Measurements from ENCODE around the gene PSMA6. TPM values are rescaled to one million over a fixed set of nuclear protein-coding genes. Genes with fewer than 3 reads are reported as not detected.
"Not testable (repeated sequence)": the region's sequence is repeated elsewhere in the genome, so short reads cannot be mapped to it uniquely, and the experiment has no call there.

Gene PSMA6
- total RNA-seq, 2 donors from 2014 or later, result 39.6 to 43.1 TPM

GRCh38 chr14:35344107-35344807 lies 52.1 kb downstream of the PSMA6 start:
- peaks cover 33% of the 10 kb centered on the region for H3K4me1 ChIP-seq
- WGBS, 2 donors, result 75 to 77% methylated on average over 13 to 15 of the region's 15 CpGs
- no peak overlapping the region for H3K27ac ChIP-seq
- no peak overlapping the region for H3K4me3 ChIP-seq
- no peaks in the 10 kb centered on the region for H3K9me3 ChIP-seq
- DNase-seq (no peak), ATAC-seq (no peak)
- intact Hi-C loops (cut with DNase I), result no loop called here
- TF ChIP-seq CTCF (IDR thresholded peaks at IDR 0.05) (no peak), POLR2A (IDR thresholded peaks at IDR 0.05) (no peak)
- H3K27me3 ChIP-seq, result no peaks in the 10 kb centered on the region
- no peaks in the 10 kb centered on the region for H3K36me3 ChIP-seq (replicated peaks in 1 of 2; ENCODE audit: insufficient read depth in 1 of 2, low read depth in 2 of 2)

- Histone ChIP-seq H3K4me3 (no peak overlapping the region), H3K36me3 (replicated peaks in 1 of 2; ENCODE audit: insufficient read depth in 1 of 2, low read depth in 2 of 2) (no peaks in the 10 kb centered on the region), H3K27me3 (no peaks in the 10 kb centered on the region), H3K4me1 (peaks cover 12% of the 10 kb centered on the region), H3K9me3 (no peaks in the 10 kb centered on the region), H3K27ac (no peak overlapping the region)
- DNase-seq, result no peak
- no peak for ATAC-seq
- intact Hi-C loops (cut with DNase I), result no loop called here
- TF ChIP-seq CTCF (IDR thresholded peaks at IDR 0.05) (no peak), POLR2A (IDR thresholded peaks at IDR 0.05) (no peak)
- WGBS, 2 donors, result 88 to 89% methylated on average over 11 of the region's 11 CpGs
Observed at GRCh38 chr14:35346738-35347322, 54.6 kb downstream of the PSMA6 start.

- Histone ChIP-seq H3K9me3 (no peaks in the 10 kb centered on the region), H3K27ac (no peak overlapping the region), H3K4me1 (peaks cover 6% of the 10 kb centered on the region), H3K36me3 (replicated peaks in 1 of 2; ENCODE audit: insufficient read depth in 1 of 2, low read depth in 2 of 2) (no peaks in the 10 kb centered on the region), H3K4me3 (no peak overlapping the region), H3K27me3 (no peaks in the 10 kb centered on the region)
- WGBS, 2 donors, result 56 to 59% methylated on average over 7 to 13 of the region's 13 CpGs
- peak in 1 of 4 donors; percentile 51 for DNase-seq
- TF ChIP-seq CTCF (IDR thresholded peaks at IDR 0.05), result no peak
- TF ChIP-seq POLR2A (IDR thresholded peaks at IDR 0.05), result no peak
- no peak for ATAC-seq
- intact Hi-C loops (cut with DNase I), result no loop called here
Observed at GRCh38 chr14:35347323-35348043, 55.3 kb downstream of the PSMA6 start.

- 22 to 43% methylated on average over 6 of the region's 6 CpGs for WGBS, 2 donors
- H3K36me3 ChIP-seq (replicated peaks in 1 of 2; ENCODE audit: insufficient read depth in 1 of 2, low read depth in 2 of 2); H3K4me3 ChIP-seq; ATAC-seq; H3K27me3 ChIP-seq; H3K27ac ChIP-seq; intact Hi-C loops (cut with DNase I); H3K4me1 ChIP-seq; H3K9me3 ChIP-seq; DNase-seq: not testable (repeated sequence)
Observed at GRCh38 chr14:35348044-35348380, 55.8 kb downstream of the PSMA6 start.

- ATAC-seq, result no peak
- Histone ChIP-seq H3K4me3 (no peak overlapping the region), H3K36me3 (replicated peaks in 1 of 2; ENCODE audit: insufficient read depth in 1 of 2, low read depth in 2 of 2) (no peaks in the 10 kb centered on the region), H3K27me3 (no peaks in the 10 kb centered on the region), H3K4me1 (no peaks in the 10 kb centered on the region), H3K27ac (no peak overlapping the region), H3K9me3 (no peaks in the 10 kb centered on the region)
- DNase-seq, result no peak
- TF ChIP-seq CTCF (IDR thresholded peaks at IDR 0.05) (no peak), POLR2A (IDR thresholded peaks at IDR 0.05) (no peak)
- intact Hi-C loops (cut with DNase I), result no loop called here
- whole genome bisulfite sequencing, 2 donors, result 78 to 91% methylated on average over 10 to 12 of the region's 12 CpGs
Observed at GRCh38 chr14:35349496-35350365, 57.5 kb downstream of the PSMA6 start.

Measured in body of pancreas (tissue), 4 donors.